ENCODE results near the gene GPR132. TPM values are rescaled to one million over a fixed set of nuclear protein-coding genes. Genes with fewer than 3 reads are reported as not detected.

Gene GPR132
- total RNA-seq, 3 donors from 2014 or later, result 1.3 to 2.9 (median 1.8) TPM

DNA sequence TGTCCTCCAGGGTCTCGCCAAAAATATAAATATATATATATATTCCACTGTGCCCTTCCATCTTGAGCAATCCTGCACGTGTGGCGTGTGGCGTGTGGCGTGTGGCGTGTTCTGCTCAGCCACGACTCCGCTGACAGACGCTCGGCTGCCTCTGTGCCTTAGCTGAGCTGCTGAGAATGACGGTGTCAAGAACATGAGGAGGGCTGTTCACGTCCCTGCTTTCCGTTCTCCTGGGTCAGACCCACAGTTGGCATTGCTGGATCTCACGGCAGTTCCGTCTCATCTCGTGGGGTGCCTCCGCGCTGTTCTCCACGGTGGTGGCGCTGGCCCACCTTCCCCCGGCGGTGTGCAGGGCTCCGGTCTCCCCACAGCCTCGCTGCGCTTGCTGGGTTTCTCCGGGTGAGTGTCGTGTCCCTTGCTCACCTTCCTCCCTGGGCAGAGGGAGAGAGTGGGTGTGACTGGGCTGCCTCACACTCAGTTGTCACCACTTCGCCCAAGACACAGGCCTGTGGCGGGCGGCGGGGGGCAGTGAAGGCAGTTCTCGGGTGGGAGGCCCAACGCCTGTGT is 9.4 kb downstream of the GPR132 start:
- Histone ChIP-seq H3K27ac (no peak overlapping the region), H3K4me1 (no peaks in the 10 kb centered on the region)

DNA sequence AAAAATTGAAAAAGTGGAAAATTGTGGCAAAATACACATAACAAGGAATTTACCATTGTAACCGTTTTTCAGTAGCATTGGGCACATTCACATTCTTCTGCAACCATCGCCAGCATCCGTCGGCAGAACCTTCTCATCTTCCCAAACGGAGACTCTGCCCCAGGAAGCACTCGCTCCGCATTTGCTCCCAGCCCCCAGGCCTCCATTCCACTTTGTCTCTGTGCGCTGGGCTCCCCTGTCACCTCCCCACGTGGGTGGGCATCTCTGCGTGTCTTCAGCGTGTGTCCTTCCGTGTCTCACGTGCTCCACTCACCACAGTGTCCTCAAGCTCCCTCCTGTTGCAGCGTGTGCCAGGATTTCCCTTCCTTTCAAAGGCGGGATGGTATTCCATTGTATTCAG is 9.9 kb downstream of the GPR132 start:
- TF ChIP-seq POLR2A (IDR thresholded peaks at IDR 0.05) (no peak), CTCF (IDR thresholded peaks at IDR 0.05) (no peak), POLR2AphosphoS5 (IDR thresholded peaks at IDR 0.05) (no peak)

More for the DNA sequence above, 9.4 kb downstream of the GPR132 start:
- H3K36me3 ChIP-seq, result no peaks in the 10 kb centered on the region
- TF ChIP-seq CTCF (IDR thresholded peaks at IDR 0.05) (no peak), POLR2AphosphoS5 (IDR thresholded peaks at IDR 0.05) (no peak), POLR2A (IDR thresholded peaks at IDR 0.05) (no peak)
- no peaks in the 10 kb centered on the region for H3K9me3 ChIP-seq
- no peak for DNase-seq (ENCODE audit: low spot score in 2 of 2)
- no peaks in the 10 kb centered on the region for H3K27me3 ChIP-seq
- no peak overlapping the region for H3K4me3 ChIP-seq
- intact Hi-C loops (cut with DNase I; ENCODE audit: low total_unique reads), result no loop called here

GRCh38 chr14:105053996-105054395 is 11.2 kb downstream of the GPR132 start:
- Histone ChIP-seq H3K4me3 (no peak overlapping the region), H3K27me3 (no peaks in the 10 kb centered on the region), H3K27ac (no peak overlapping the region), H3K9me3 (no peaks in the 10 kb centered on the region), H3K36me3 (no peaks in the 10 kb centered on the region), H3K4me1 (no peaks in the 10 kb centered on the region)
- TF ChIP-seq CTCF (IDR thresholded peaks at IDR 0.05) (no peak), POLR2AphosphoS5 (IDR thresholded peaks at IDR 0.05) (no peak), POLR2A (IDR thresholded peaks at IDR 0.05) (no peak)
- intact Hi-C loops (cut with DNase I; ENCODE audit: low total_unique reads), result no loop called here
- DNase-seq (ENCODE audit: low spot score in 2 of 2), result no peak

More for the DNA sequence above, 9.9 kb downstream of the GPR132 start:
- H3K9me3 ChIP-seq, result no peaks in the 10 kb centered on the region
- H3K4me1 ChIP-seq, result no peaks in the 10 kb centered on the region
- H3K36me3 ChIP-seq, result no peaks in the 10 kb centered on the region
- H3K27me3 ChIP-seq, result no peaks in the 10 kb centered on the region
- no peak overlapping the region for H3K27ac ChIP-seq
- intact Hi-C loops (cut with DNase I; ENCODE audit: low total_unique reads), result no loop called here
- no peak for DNase-seq (ENCODE audit: low spot score in 2 of 2)
- H3K4me3 ChIP-seq, result no peak overlapping the region

- no peaks in the 10 kb centered on the region for H3K27me3 ChIP-seq
- intact Hi-C loops (cut with DNase I; ENCODE audit: low total_unique reads), result no loop called here
- H3K9me3 ChIP-seq, result no peaks in the 10 kb centered on the region
- TF ChIP-seq POLR2AphosphoS5 (IDR thresholded peaks at IDR 0.05) (no peak), POLR2A (IDR thresholded peaks at IDR 0.05) (no peak), CTCF (IDR thresholded peaks at IDR 0.05) (no peak)
- no peak overlapping the region for H3K4me3 ChIP-seq
- no peaks in the 10 kb centered on the region for H3K36me3 ChIP-seq
- no peaks in the 10 kb centered on the region for H3K4me1 ChIP-seq
- H3K27ac ChIP-seq, result no peak overlapping the region
- no peak for DNase-seq (ENCODE audit: low spot score in 2 of 2)
Observed at GRCh38 chr14:105053421-105053820, 11.8 kb downstream of the GPR132 start.

GRCh38 chr14:105052110-105052458 is 13.1 kb downstream of the GPR132 start:
- no peak for DNase-seq (ENCODE audit: low spot score in 2 of 2)
- Histone ChIP-seq H3K4me1 (no peaks in the 10 kb centered on the region), H3K9me3 (no peaks in the 10 kb centered on the region), H3K4me3 (no peak overlapping the region), H3K27me3 (no peaks in the 10 kb centered on the region), H3K36me3 (no peaks in the 10 kb centered on the region), H3K27ac (no peak overlapping the region)
- intact Hi-C loops (cut with DNase I; ENCODE audit: low total_unique reads), result no loop called here
- TF ChIP-seq CTCF (IDR thresholded peaks at IDR 0.05) (no peak), POLR2AphosphoS5 (IDR thresholded peaks at IDR 0.05) (no peak)

Data from breast epithelium (tissue), 4 donors.